Activated CD8-positive, alpha-beta T cell treated with anti-CD3 and anti-CD28 coated beads for 36 hours (primary cell): ENCODE data around the gene MED22. TPM values are rescaled to one million over a fixed set of nuclear protein-coding genes. Genes with fewer than 3 reads are reported as not detected.
"Not testable (repeated sequence)": the region's sequence is repeated elsewhere in the genome, so short reads cannot be mapped to it uniquely, and the experiment has no call there.

ENCODE experiments used
- ATAC-seq: fragments of 200-7000 bp; cut with Tn5 transposase; one replicate; pipeline ENCODE4 v1.10.0; 2021; ENCODE audit warnings: mild to moderate bottlenecking, moderate library complexity
- CTCF ChIA-PET: fragments of 350-600 bp; sonication (Branson Sonifier 250); formaldehyde crosslinking; loops from one replicate; lab custom pipeline; 2021; ENCODE audit warnings: antibody characterized with exemption; lab: Charles Lee
- POLR2A ChIA-PET: fragments of 350-600 bp; sonication (Branson Sonifier 250); formaldehyde crosslinking; loops from one replicate; lab custom pipeline; 2021; ENCODE audit warnings: antibody characterized with exemption; lab: Charles Lee
- DNase-seq: peaks from one replicate; pipeline ENCODE4 v3.0.0-alpha.2; 2020
- H3K27ac Mint-ChIP-seq: one replicate; pipeline ENCODE4 v1.8.0; 2021; ENCODE audit warnings: mild to moderate bottlenecking, mixed read lengths
- H3K27me3 Mint-ChIP-seq: one replicate; pipeline ENCODE4 v1.8.0; 2021; ENCODE audit warnings: mixed read lengths
- H3K36me3 Mint-ChIP-seq: one replicate; pipeline ENCODE4 v1.8.0; 2021; ENCODE audit warnings: low read depth, mixed read lengths
- H3K4me1 Mint-ChIP-seq: one replicate; pipeline ENCODE4 v1.8.0; 2021; ENCODE audit warnings: low read depth, mixed read lengths
- H3K4me3 Mint-ChIP-seq: one replicate; pipeline ENCODE4 v1.8.0; 2021; ENCODE audit warnings: mild to moderate bottlenecking, moderate library complexity, mixed read lengths
- H3K9me3 Mint-ChIP-seq: one replicate; pipeline ENCODE4 v1.8.0; 2021; ENCODE audit warnings: mixed read lengths
- intact Hi-C: fragments of 100-400 bp; cut with micrococcal nuclease; formaldehyde crosslinking; loops from one replicate; pipeline ENCODE4 v1.10.0; 2022
- total RNA-seq, 2 experiments: library from RNA; stranded (reverse); gene quantifications; one replicate each; pipeline ENCODE4 v1.2.3, GENCODE V29; 2021
- TF ChIP-seq, protein P1 (sequence below): fragments of 200-600 bp; IDR thresholded peaks from one replicate; pipeline ENCODE4 v1.8.0; 2022; ENCODE audit warnings: antibody characterized with exemption, mild to moderate bottlenecking

The MED22 gene
- total RNA-seq, 2 experiments from 2014 or later = 23.4 to 29.0 TPM

- TF ChIP-seq, protein P1, sequence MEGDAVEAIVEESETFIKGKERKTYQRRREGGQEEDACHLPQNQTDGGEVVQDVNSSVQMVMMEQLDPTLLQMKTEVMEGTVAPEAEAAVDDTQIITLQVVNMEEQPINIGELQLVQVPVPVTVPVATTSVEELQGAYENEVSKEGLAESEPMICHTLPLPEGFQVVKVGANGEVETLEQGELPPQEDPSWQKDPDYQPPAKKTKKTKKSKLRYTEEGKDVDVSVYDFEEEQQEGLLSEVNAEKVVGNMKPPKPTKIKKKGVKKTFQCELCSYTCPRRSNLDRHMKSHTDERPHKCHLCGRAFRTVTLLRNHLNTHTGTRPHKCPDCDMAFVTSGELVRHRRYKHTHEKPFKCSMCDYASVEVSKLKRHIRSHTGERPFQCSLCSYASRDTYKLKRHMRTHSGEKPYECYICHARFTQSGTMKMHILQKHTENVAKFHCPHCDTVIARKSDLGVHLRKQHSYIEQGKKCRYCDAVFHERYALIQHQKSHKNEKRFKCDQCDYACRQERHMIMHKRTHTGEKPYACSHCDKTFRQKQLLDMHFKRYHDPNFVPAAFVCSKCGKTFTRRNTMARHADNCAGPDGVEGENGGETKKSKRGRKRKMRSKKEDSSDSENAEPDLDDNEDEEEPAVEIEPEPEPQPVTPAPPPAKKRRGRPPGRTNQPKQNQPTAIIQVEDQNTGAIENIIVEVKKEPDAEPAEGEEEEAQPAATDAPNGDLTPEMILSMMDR = no peak
- no peak for DNase-seq
- intact Hi-C loops = no loop called here
- POLR2A ChIA-PET = interaction anchor here (24.9 kb wide), 1 partner anchor 21 kb away, joined by 872 read pairs; the partner anchor contains the start of genes MED22, RPL7A, SURF1 and SURF2
- CTCF ChIA-PET = interaction anchor here (0.7 to 1.9 kb wide), 7 partner anchors 8 to 140 kb away, joined by 3 to 7 read pairs (median 3); partner anchors contain the start of genes MED22 and RPL7A
- no peak for ATAC-seq
- peaks cover 37% of the 10 kb centered on the region for H3K4me1 Mint-ChIP-seq
- H3K9me3 Mint-ChIP-seq = no peaks in the 10 kb centered on the region
- no peak overlapping the region for H3K4me3 Mint-ChIP-seq
- H3K27ac Mint-ChIP-seq = peak overlapping the region; percentile 78
- H3K36me3 Mint-ChIP-seq = peaks cover 58% of the 10 kb centered on the region
- no peaks in the 10 kb centered on the region for H3K27me3 Mint-ChIP-seq
Measured at GRCh38 chr9:133340256-133340655, 7.7 kb downstream of the MED22 start.

DNA sequence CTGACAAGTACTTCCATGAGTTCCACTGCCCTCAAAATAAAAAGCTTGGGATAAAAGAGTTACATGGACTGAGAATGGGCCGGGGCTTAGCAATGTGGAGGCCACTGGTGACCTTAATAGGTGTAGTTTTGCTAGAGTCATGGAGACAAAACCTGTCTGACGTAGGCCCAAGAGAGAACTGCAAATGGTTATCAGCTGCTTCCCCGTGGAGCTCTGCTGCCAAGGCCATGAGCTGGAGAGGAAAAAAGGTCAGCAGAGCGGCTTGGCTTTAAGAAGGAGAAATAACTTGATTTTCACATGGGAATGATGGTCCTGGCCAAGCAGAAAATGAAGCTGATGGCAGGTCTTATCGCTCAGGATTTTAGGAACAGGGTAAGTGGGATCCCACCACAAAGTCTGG lies 8.3 kb downstream of the MED22 start:
- H3K9me3 Mint-ChIP-seq = no peaks in the 10 kb centered on the region
- intact Hi-C loops = no loop called here
- peaks cover 63% of the 10 kb centered on the region for H3K36me3 Mint-ChIP-seq
- DNase-seq = no peak
- H3K27me3 Mint-ChIP-seq = no peaks in the 10 kb centered on the region
- ChIA-PET POLR2A (interaction anchor here (24.9 kb wide), 1 partner anchor 22 kb away, joined by 872 read pairs; the partner anchor contains the start of genes MED22, RPL7A, SURF1 and SURF2), CTCF (interaction anchor here (0.7 to 1.9 kb wide), 7 partner anchors 8 to 140 kb away, joined by 3 to 7 read pairs (median 3); partner anchors contain the start of genes MED22 and RPL7A)
- TF ChIP-seq, protein P1 = no peak
- peak overlapping the region; percentile 78 for H3K27ac Mint-ChIP-seq
- H3K4me3 Mint-ChIP-seq = no peak overlapping the region
- H3K4me1 Mint-ChIP-seq = peaks cover 40% of the 10 kb centered on the region
- ATAC-seq = no peak

GRCh38 chr9:133335924-133336811 lies 11.8 kb downstream of the MED22 start, which contains the start of gene SURF6:
SURF6 (minus strand) TSS chr9:133336188; CDS start chr9:133336132, 56 bp downstream.
- Mint-ChIP-seq H3K4me1 (peaks cover 48% of the 10 kb centered on the region), H3K36me3 (peaks cover 78% of the 10 kb centered on the region), H3K9me3 (no peaks in the 10 kb centered on the region), H3K27ac (peak within 1 kb of the TSS; percentile 94), H3K4me3 (peak within 1 kb of the TSS; percentile 97), H3K27me3 (no peaks in the 10 kb centered on the region)
- ATAC-seq (peak; percentile 96), DNase-seq (peak; percentile 95)
- intact Hi-C loops = no loop called here
- ChIA-PET POLR2A (interaction anchor here (1.5 to 24.9 kb wide), 4 partner anchors 12 to 35 kb away, joined by 5 to 872 read pairs (median 15); partner anchors contain the start of genes MED22, RPL7A, SURF1 and SURF2), CTCF (interaction anchor here (2.0 kb wide), 1 partner anchor 97 kb away, joined by 5 read pairs; no protein-coding TSS in a partner anchor)
- TF ChIP-seq, protein P1 = no peak

DNA sequence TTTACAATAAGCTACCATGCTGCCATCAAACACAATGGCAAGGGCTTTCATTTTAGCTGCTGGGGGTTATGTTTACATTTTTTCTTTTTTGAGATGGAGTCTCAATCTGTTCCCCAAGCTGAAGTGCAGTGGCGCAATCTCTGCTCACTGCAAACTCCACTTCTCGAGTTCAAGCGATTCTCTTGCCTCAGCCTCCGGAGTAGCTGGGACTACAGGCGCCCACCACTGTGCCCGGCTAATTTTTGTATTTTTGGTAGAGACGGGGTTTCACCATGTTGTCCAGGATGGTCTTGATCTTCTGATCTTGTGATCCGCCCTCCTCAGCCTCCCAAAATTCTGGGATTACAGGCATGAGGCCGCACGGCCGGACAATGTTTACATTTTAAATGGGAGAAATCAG lies 13.0 kb downstream of the MED22 start:
- DNase-seq, H3K9me3 Mint-ChIP-seq, intact Hi-C loops, H3K27me3 Mint-ChIP-seq, ATAC-seq: not testable (repeated sequence)
- Mint-ChIP-seq H3K4me1 (peaks cover 39% of the 10 kb centered on the region), H3K4me3 (peak overlapping the region; percentile 97), H3K36me3 (peaks cover 73% of the 10 kb centered on the region), H3K27ac (peak overlapping the region; percentile 86)
- CTCF ChIA-PET = interaction anchor here (0.8 to 2.4 kb wide), 5 partner anchors 37 to 313 kb away, joined by 3 to 11 read pairs (median 4); no protein-coding TSS in a partner anchor
- POLR2A ChIA-PET = interaction anchor here (0.8 to 2.9 kb wide), 10 partner anchors 11 to 149 kb away, joined by 3 to 20 read pairs (median 4); partner anchors contain the start of genes MED22, RPL7A and SLC2A6

DNA sequence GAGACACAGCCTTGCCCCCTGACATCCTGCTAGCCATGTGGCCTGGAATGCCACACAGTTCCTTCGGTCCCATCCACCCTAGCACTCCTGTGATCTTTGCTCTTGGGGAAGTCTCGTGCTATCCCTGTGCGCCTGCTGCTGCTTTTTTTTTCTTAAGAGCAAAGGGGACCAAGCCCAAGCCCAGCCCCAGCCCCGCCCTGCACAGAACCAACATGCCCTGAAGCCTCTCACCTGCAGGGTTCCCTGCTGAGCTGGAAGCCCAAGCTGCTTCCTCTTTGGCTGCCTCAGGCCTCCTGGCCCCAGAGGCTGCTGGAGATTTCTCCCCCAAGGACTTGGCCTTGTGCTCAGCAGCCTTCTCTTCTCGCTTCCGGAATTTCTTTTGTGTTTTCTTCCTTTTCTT lies 13.8 kb downstream of the MED22 start:
- no peak for ATAC-seq
- ChIA-PET POLR2A (interaction anchor here (0.8 to 2.9 kb wide), 7 partner anchors 12 to 144 kb away, joined by 3 to 20 read pairs (median 5); partner anchors contain the start of genes MED22, RPL7A and SLC2A6), CTCF (interaction anchor here (0.8 to 2.4 kb wide), 4 partner anchors 38 to 148 kb away, joined by 3 to 11 read pairs (median 4); no protein-coding TSS in a partner anchor)
- DNase-seq = no peak
- no peaks in the 10 kb centered on the region for H3K27me3 Mint-ChIP-seq
- H3K4me3 Mint-ChIP-seq = peak overlapping the region; percentile 97
- peak overlapping the region; percentile 86 for H3K27ac Mint-ChIP-seq
- TF ChIP-seq, protein P1 = no peak
- H3K4me1 Mint-ChIP-seq = peaks cover 37% of the 10 kb centered on the region
- H3K36me3 Mint-ChIP-seq = peaks cover 68% of the 10 kb centered on the region
- H3K9me3 Mint-ChIP-seq = no peaks in the 10 kb centered on the region
- intact Hi-C loops = no loop called here
